Calu3 (cell line): Measurements from ENCODE around the gene PSTK. TPM values are rescaled to one million over a fixed set of nuclear protein-coding genes. Genes with fewer than 3 reads are reported as not detected.

Experiments used
- BruUV-seq: library from RNA; stranded (reverse); fragments of 400-500 nt; replicated peaks from 2 replicates; lab custom pipeline; 2021; lab: Mats Ljungman, UMichigan
- CTCF ChIA-PET: fragments of 300-600 bp; sonication (Branson Sonifier 250); formaldehyde crosslinking; loops from one replicate; lab custom pipeline; 2022; ENCODE audit warnings: antibody characterized with exemption; lab: Charles Lee
- DNase-seq: peaks from one replicate; pipeline ENCODE4 v3.0.0; 2022
- H3K27ac Mint-ChIP-seq: one replicate; pipeline ENCODE4 v1.8.0; 2022; ENCODE audit warnings: mixed read lengths; ENCODE audit not compliant: unreplicated experiment
- H3K27me3 Mint-ChIP-seq: one replicate; pipeline ENCODE4 v1.8.0; 2022; ENCODE audit warnings: mixed read lengths; ENCODE audit not compliant: unreplicated experiment
- H3K36me3 Mint-ChIP-seq: one replicate; pipeline ENCODE4 v1.8.0; 2022; ENCODE audit warnings: mild to moderate bottlenecking, moderate library complexity, mixed read lengths; ENCODE audit not compliant: insufficient read depth, unreplicated experiment
- H3K4me1 Mint-ChIP-seq: one replicate; pipeline ENCODE4 v1.8.0; 2022; ENCODE audit warnings: mild to moderate bottlenecking, low read depth, mixed read lengths; ENCODE audit not compliant: unreplicated experiment
- H3K4me3 Mint-ChIP-seq: one replicate; pipeline ENCODE4 v1.8.0; 2022; ENCODE audit warnings: mild to moderate bottlenecking, low read depth, moderate library complexity, mixed read lengths; ENCODE audit not compliant: unreplicated experiment
- H3K9me3 Mint-ChIP-seq: one replicate; pipeline ENCODE4 v1.8.0; 2022; ENCODE audit warnings: low read depth, mixed read lengths; ENCODE audit not compliant: unreplicated experiment
- CTCF ChIP-seq: fragments of 200-600 bp; IDR thresholded peaks from one replicate; pipeline ENCODE4 v1.8.0; 2022; ENCODE audit warnings: antibody characterized with exemption; ENCODE audit not compliant: unreplicated experiment
- intact Hi-C: fragments of 100-400 bp; cut with micrococcal nuclease; formaldehyde crosslinking; loops from one replicate; pipeline ENCODE4 v1.10.0; 2022; ENCODE audit not compliant: unreplicated experiment
- total RNA-seq: library from RNA; stranded (reverse); gene quantifications from 2 replicates; pipeline ENCODE4 v1.2.3, GENCODE V29; 2022

PSTK gene
- total RNA-seq, 1 experiment from 2014 or later, result 1.2 TPM

DNA sequence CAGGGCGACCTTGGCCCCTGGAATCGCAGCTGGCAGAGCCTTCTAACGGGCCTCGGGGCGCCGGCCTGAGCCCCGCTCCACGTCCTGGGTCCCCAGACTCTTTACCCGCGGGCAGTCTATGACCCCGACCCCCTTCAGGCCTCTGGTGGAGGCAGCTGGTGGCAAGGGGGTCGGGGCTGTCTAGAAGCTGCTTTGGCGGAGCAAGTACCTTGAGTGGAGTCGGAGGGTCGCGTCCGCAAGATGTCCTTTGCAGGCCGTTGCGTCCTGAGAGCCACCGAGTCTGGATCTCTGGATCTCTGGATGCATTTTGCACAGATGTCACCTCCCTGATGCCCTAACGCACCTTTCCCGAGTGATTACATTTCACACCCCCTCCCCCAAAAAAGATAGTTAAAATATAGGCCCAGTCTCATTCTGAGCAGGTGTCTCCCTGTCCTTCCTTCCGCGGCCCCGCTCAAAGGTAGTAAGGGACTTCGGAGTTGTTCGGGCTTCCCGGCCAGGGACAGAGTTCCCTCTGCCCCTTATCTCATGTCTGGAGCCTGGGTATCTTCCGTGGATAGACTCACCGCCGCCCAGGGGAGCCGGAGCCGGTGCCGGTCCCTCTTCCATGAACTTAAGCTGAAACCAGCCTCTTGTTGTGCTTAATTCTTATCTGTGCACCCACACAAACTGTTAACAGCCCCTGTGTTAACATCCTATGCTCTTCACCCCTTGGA, 29.1 kb downstream of the PSTK start:
- Mint-ChIP-seq H3K4me1 (no peaks in the 10 kb centered on the region), H3K4me3 (peak overlapping the region; percentile 91), H3K36me3 (peaks cover 26% of the 10 kb centered on the region), H3K9me3 (no peaks in the 10 kb centered on the region), H3K27me3 (no peaks in the 10 kb centered on the region), H3K27ac (peak overlapping the region; percentile 74)
- intact Hi-C loops, result no loop called here
- CTCF ChIA-PET, result no interaction called here
- no peak for TF ChIP-seq CTCF
- BruUV-seq, result no TSS peak
- peak; percentile 1 for DNase-seq

DNA sequence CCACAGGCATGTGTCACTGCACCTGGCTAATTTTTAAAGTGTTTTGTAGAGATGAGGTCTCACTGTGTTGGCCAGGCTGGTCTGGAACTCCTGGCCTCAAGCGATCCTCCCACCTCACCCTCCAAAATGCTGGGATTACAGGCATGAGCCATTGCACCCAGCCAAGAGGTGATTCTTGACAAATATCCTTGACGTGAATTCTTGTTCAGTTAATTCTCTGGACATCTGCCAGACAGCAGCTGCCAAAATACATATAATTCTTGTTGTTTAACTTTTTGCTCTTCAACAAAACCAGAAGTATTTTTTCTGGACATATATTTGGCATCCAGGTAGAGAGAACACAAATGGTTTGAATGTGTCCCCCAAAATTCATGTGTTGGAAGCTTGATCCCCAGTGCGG, 31.8 kb downstream of the PSTK start:
- no peak for TF ChIP-seq CTCF

GRCh38 chr10:123013456-123014419, 33.5 kb downstream of the PSTK start:
- CTCF ChIA-PET, result no interaction called here
- H3K27ac Mint-ChIP-seq, result no peak overlapping the region
- H3K27me3 Mint-ChIP-seq, result no peaks in the 10 kb centered on the region
- H3K4me3 Mint-ChIP-seq, result no peak overlapping the region
- no peaks in the 10 kb centered on the region for H3K9me3 Mint-ChIP-seq
- no peak for DNase-seq
- intact Hi-C loops, result no loop called here
- no peaks in the 10 kb centered on the region for H3K4me1 Mint-ChIP-seq
- no peak for TF ChIP-seq CTCF
- peaks cover 12% of the 10 kb centered on the region for H3K36me3 Mint-ChIP-seq
- BruUV-seq, result no TSS peak

More for the DNA sequence above, 31.8 kb downstream of the PSTK start:
- CTCF ChIA-PET, result no interaction called here
- H3K27me3 Mint-ChIP-seq, result no peaks in the 10 kb centered on the region
- no peak for DNase-seq
- H3K36me3 Mint-ChIP-seq, result peaks cover 26% of the 10 kb centered on the region
- intact Hi-C loops, result no loop called here
- no peaks in the 10 kb centered on the region for H3K4me1 Mint-ChIP-seq
- no peaks in the 10 kb centered on the region for H3K9me3 Mint-ChIP-seq
- H3K27ac Mint-ChIP-seq, result no peak overlapping the region
- BruUV-seq, result no TSS peak
- no peak overlapping the region for H3K4me3 Mint-ChIP-seq

DNA sequence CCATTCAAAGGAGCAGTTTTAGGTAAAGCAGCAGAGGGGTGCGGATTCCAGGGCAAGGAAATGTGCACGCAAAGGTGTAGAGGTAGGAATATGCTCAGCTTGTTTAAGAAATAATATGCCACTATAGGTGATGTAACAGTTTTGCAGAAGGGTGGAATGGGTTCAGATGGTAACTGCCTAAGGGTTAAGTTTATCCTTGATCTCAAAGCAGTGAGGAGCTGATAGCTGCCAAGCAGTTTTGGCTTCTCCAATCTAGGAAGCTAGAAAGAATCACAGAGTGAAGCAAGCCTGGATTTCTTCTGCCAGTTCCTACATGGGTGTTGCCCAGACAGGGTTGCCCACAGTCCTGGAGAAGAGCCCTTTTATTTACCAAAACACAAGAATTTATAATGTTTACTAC, 34.6 kb downstream of the PSTK start:
- H3K9me3 Mint-ChIP-seq, result no peaks in the 10 kb centered on the region
- intact Hi-C loops, result no loop called here

More for the DNA sequence above, 34.6 kb downstream of the PSTK start:
- Mint-ChIP-seq H3K4me3 (no peak overlapping the region), H3K36me3 (peaks cover 2% of the 10 kb centered on the region), H3K27ac (no peak overlapping the region), H3K4me1 (no peaks in the 10 kb centered on the region), H3K27me3 (no peaks in the 10 kb centered on the region)
- no peak for DNase-seq
- no peak for TF ChIP-seq CTCF
- CTCF ChIA-PET, result no interaction called here
- no TSS peak for BruUV-seq
